NCI-H2081 treated with DMSO at 0.1 percent for 48 hours (cell line): ENCODE data around the gene HDGFL1.

Experiments
- DNase-seq: peaks from one replicate; lab custom pipeline; 2025; lab: John Stamatoyannopoulos, UW

HDGFL1 gene

GRCh38 chr6:22569281-22570184, at the start of gene HDGFL1:
Gene HDGFL1 (plus strand): TSS chr6:22569566. CDS start chr6:22569576, 10 bp downstream.
- DNase-seq = no peak

GRCh38 chr6:22521035-22521434, 48.3 kb upstream of the HDGFL1 start:
- DNase-seq = no peak

- DNase-seq = no peak
These were observed 42.6 kb upstream of the HDGFL1 start for GRCh38 chr6:22526736-22527135.

- no peak for DNase-seq
These were observed 39.5 kb upstream of the HDGFL1 start for GRCh38 chr6:22529866-22530265.

- no peak for DNase-seq
These were observed 38.9 kb upstream of the HDGFL1 start for GRCh38 chr6:22530506-22530905.

GRCh38 chr6:22536122-22536521, 33.2 kb upstream of the HDGFL1 start:
- DNase-seq = no peak

- DNase-seq = no peak
These were observed 24.9 kb upstream of the HDGFL1 start for GRCh38 chr6:22544476-22544875.

GRCh38 chr6:22545051-22545450, 24.3 kb upstream of the HDGFL1 start:
- DNase-seq = no peak

GRCh38 chr6:22546236-22546635, 23.1 kb upstream of the HDGFL1 start:
- DNase-seq = no peak

GRCh38 chr6:22550971-22551670, 18.2 kb upstream of the HDGFL1 start:
- DNase-seq = no peak

GRCh38 chr6:22556266-22556665, 13.1 kb upstream of the HDGFL1 start:
- no peak for DNase-seq

GRCh38 chr6:22557007-22557406, 12.4 kb upstream of the HDGFL1 start:
- DNase-seq = no peak

GRCh38 chr6:22558288-22558882, 11.0 kb upstream of the HDGFL1 start:
- no peak for DNase-seq

- DNase-seq = no peak
These were observed 512 bp upstream of the HDGFL1 start for GRCh38 chr6:22568854-22569253.

GRCh38 chr6:22570185-22570551, 802 bp downstream of the HDGFL1 start:
- no peak for DNase-seq

- no peak for DNase-seq
These were observed 5.8 kb downstream of the HDGFL1 start for GRCh38 chr6:22575190-22575589.

GRCh38 chr6:22579439-22579838, 10.1 kb downstream of the HDGFL1 start:
- DNase-seq = no peak

- no peak for DNase-seq
These were observed 11.0 kb downstream of the HDGFL1 start for GRCh38 chr6:22580337-22580736.

- DNase-seq = no peak
These were observed 13.2 kb downstream of the HDGFL1 start for GRCh38 chr6:22582417-22583205.

- no peak for DNase-seq
These were observed 13.9 kb downstream of the HDGFL1 start for GRCh38 chr6:22583230-22583629.

- no peak for DNase-seq
These were observed 14.6 kb downstream of the HDGFL1 start for GRCh38 chr6:22583927-22584326.

GRCh38 chr6:22589118-22589517, 19.8 kb downstream of the HDGFL1 start:
- no peak for DNase-seq
